ENCODE data around the gene ATP5ME. TPM values are rescaled to one million over a fixed set of nuclear protein-coding genes. Genes with fewer than 3 reads are reported as not detected.
"Not testable (repeated sequence)": the region's sequence is repeated elsewhere in the genome, so short reads cannot be mapped to it uniquely, and the experiment has no call there.

The ATP5ME gene
- total and polyA plus RNA-seq, 7 experiments from 2014 or later, result 115 to 404 (median 125) TPM

DNA sequence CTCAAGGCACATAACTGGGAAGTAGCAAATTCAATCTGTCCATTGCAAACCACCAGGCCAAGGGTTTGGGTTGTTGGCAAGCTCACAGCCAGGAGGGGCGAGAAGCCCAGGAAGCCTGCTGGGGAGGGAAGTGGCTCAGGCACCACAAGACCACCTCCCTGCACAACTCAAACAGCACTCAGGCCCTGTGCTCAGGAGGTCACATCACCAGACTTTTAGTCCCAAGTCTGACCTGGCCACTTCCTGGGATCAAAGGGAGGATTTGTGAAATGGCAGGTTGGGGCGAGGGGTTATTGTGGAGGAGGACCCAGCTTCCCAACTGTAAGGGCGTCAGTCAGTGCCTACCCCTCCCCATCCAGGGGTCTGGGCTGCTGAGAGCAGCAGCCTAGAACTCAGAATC lies 2.3 kb downstream of the ATP5ME start:
- H3K27ac ChIP-seq (ENCODE audit: low read depth, low read length), result no peak overlapping the region
- DNase-seq, result no peak
- no peaks in the 10 kb centered on the region for H3K27me3 ChIP-seq (ENCODE audit: control insufficient read depth in 2 of 2, insufficient read depth in 2 of 2, low read length in 2 of 2)
- peaks cover 6 to 32% (median 7%) of the 10 kb centered on the region in 3 experiments for H3K36me3 ChIP-seq (ENCODE audit: control insufficient read depth in 2 of 3, insufficient read depth in 3 of 3, low read length in 3 of 3)
- peak overlapping the region in 6 of 10 donors; percentile 9 to 92 (median 29) for H3K4me3 Mint-ChIP-seq
- no peak overlapping the region for H3K4me3 ChIP-seq (ENCODE audit: low read length)
- no peaks in the 10 kb centered on the region for H3K9me3 Mint-ChIP-seq
- ChIA-PET POLR2A (interaction anchor here (1.5 kb wide), 1 partner anchor 334 kb away, joined by 4 read pairs; the partner anchor contains the start of gene ZNF141), CTCF (no interaction called here)
- H3K27me3 Mint-ChIP-seq, result no peaks in the 10 kb centered on the region
- peaks cover 7 to 15% (median 8%) of the 10 kb centered on the region in 7 donors for H3K4me1 Mint-ChIP-seq
- no peaks in the 10 kb centered on the region for H3K9me3 ChIP-seq (ENCODE audit: control insufficient read depth in 2 of 3, low read length in 3 of 3)
- H3K27ac Mint-ChIP-seq, result no peak overlapping the region
- peaks cover 7 to 16% of the 10 kb centered on the region in 2 donors for H3K4me1 ChIP-seq (ENCODE audit: control insufficient read depth in 2 of 2, insufficient read depth in 2 of 2, low read length in 2 of 2)
- peaks cover 0 to 14% (median 3%) of the 10 kb centered on the region in 5 donors for H3K36me3 Mint-ChIP-seq
- ATAC-seq, result no peak
- intact Hi-C loops (cut with micrococcal nuclease), result loop anchor here (5.0 to 10.0 kb wide), 2 partner anchors 549 to 673 kb away; partner anchors contain the start of genes ZNF718 (in 2 of the 2) and UVSSA (in 1 of the 2)

- CTCF ChIA-PET; H3K4me3 ChIP-seq (ENCODE audit: low read length); H3K27ac ChIP-seq (ENCODE audit: low read depth, low read length); POLR2A ChIA-PET; DNase-seq; ATAC-seq; H3K4me3 Mint-ChIP-seq; H3K9me3 Mint-ChIP-seq; H3K27me3 ChIP-seq (ENCODE audit: control insufficient read depth in 2 of 2, insufficient read depth in 2 of 2, low read length in 2 of 2); H3K27me3 Mint-ChIP-seq; H3K9me3 ChIP-seq (ENCODE audit: control insufficient read depth in 2 of 3, low read length in 3 of 3): not testable (repeated sequence)
- Mint-ChIP-seq H3K27ac (peak overlapping the region in 1 of 9 donors; percentile 12), H3K4me1 (peaks cover 0 to 15% (median 8%) of the 10 kb centered on the region in 7 donors), H3K36me3 (peaks cover 0 to 14% (median 3%) of the 10 kb centered on the region in 5 donors)
- intact Hi-C loops (cut with micrococcal nuclease), result loop anchor here (5.0 to 10.0 kb wide), 2 partner anchors 548 to 675 kb away; partner anchors contain the start of genes ZNF718 (in 2 of the 2) and UVSSA (in 1 of the 2)
- Histone ChIP-seq H3K36me3 (ENCODE audit: control insufficient read depth in 2 of 3, insufficient read depth in 3 of 3, low read length in 3 of 3) (peaks cover 6 to 32% (median 7%) of the 10 kb centered on the region in 3 experiments), H3K4me1 (ENCODE audit: control insufficient read depth in 2 of 2, insufficient read depth in 2 of 2, low read length in 2 of 2) (peaks cover 7 to 11% of the 10 kb centered on the region in 2 donors)
Measured at GRCh38 chr4:669806-670559, 4.1 kb downstream of the ATP5ME start.

DNA sequence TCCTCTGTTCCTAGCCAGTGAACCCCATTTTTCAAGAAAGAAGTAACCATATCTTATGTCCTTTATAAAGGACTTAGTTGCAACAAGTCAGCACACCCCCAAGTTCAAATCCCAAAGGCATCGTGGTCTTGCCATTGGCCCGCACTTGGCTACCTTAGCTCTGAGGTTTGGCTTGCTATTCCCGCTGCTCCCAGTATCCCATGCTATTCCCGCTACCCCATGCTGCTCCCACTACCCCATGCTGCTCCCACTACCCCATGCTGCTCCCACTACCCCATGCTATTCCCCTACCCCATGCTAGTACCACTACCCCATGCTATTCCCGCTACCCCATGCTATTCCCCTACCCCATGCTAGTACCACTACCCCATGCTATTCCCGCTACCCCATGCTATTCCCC lies 5.9 kb downstream of the ATP5ME start:
- peaks cover 4 to 20% (median 13%) of the 10 kb centered on the region in 7 donors for H3K4me1 Mint-ChIP-seq
- ATAC-seq; H3K27ac ChIP-seq (ENCODE audit: low read depth, low read length); H3K27me3 Mint-ChIP-seq; intact Hi-C loops (cut with micrococcal nuclease); H3K4me3 ChIP-seq (ENCODE audit: low read length); H3K9me3 Mint-ChIP-seq; H3K4me1 ChIP-seq (ENCODE audit: control insufficient read depth in 2 of 2, insufficient read depth in 2 of 2, low read length in 2 of 2); DNase-seq; POLR2A ChIA-PET; H3K27ac Mint-ChIP-seq; H3K4me3 Mint-ChIP-seq; CTCF ChIA-PET; H3K27me3 ChIP-seq (ENCODE audit: control insufficient read depth in 2 of 2, insufficient read depth in 2 of 2, low read length in 2 of 2); H3K9me3 ChIP-seq (ENCODE audit: control insufficient read depth in 2 of 3, low read length in 3 of 3): not testable (repeated sequence)
- peaks cover 0 to 13% (median 2%) of the 10 kb centered on the region in 5 donors for H3K36me3 Mint-ChIP-seq
- peaks cover 6 to 28% (median 7%) of the 10 kb centered on the region in 3 experiments for H3K36me3 ChIP-seq (ENCODE audit: control insufficient read depth in 2 of 3, insufficient read depth in 3 of 3, low read length in 3 of 3)

DNA sequence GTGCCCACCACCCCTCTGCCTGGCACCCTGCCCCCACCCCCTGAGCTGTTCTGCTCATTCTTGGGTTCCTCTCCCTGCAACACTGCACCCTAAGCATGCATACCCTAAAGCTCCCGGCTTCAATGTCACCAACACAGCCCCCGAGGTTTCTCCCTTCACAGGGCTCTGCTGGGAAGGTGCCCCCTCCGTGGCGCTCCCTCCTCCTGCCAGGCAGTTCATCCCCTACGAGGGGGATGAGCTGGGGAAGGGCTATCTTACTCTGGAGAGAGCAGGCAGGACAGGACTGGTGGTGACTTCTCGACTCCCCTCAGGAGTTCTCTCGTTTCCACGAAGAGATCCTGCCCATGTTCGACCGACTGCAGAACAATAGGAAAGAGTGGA lies 6.5 kb downstream of the ATP5ME start:
- H3K27ac ChIP-seq (ENCODE audit: low read depth, low read length), result no peak overlapping the region
- no peak for DNase-seq
- H3K27me3 ChIP-seq (ENCODE audit: control insufficient read depth in 2 of 2, insufficient read depth in 2 of 2, low read length in 2 of 2), result no peaks in the 10 kb centered on the region
- H3K4me3 ChIP-seq (ENCODE audit: low read length), result no peak overlapping the region
- H3K4me1 ChIP-seq (ENCODE audit: control insufficient read depth in 2 of 2, insufficient read depth in 2 of 2, low read length in 2 of 2), result peaks cover 4 to 5% of the 10 kb centered on the region in 2 donors
- Mint-ChIP-seq H3K4me3 (no peak overlapping the region), H3K9me3 (no peaks in the 10 kb centered on the region), H3K27ac (peak overlapping the region in 2 of 9 donors; percentile 31 to 55), H3K36me3 (peaks cover 0 to 11% (median 0%) of the 10 kb centered on the region in 5 donors), H3K4me1 (peaks cover 3 to 17% (median 9%) of the 10 kb centered on the region in 7 donors), H3K27me3 (no peaks in the 10 kb centered on the region)
- intact Hi-C loops (cut with micrococcal nuclease), result no loop called here
- no peak for ATAC-seq
- POLR2A ChIA-PET, result interaction anchor here (0.5 kb wide), 1 partner anchor 107 kb away, joined by 6 read pairs; no protein-coding TSS in a partner anchor
- peaks cover 6 to 23% (median 7%) of the 10 kb centered on the region in 3 experiments for H3K36me3 ChIP-seq (ENCODE audit: control insufficient read depth in 2 of 3, insufficient read depth in 3 of 3, low read length in 3 of 3)
- H3K9me3 ChIP-seq (ENCODE audit: control insufficient read depth in 2 of 3, low read length in 3 of 3), result no peaks in the 10 kb centered on the region
- CTCF ChIA-PET, result no interaction called here

DNA sequence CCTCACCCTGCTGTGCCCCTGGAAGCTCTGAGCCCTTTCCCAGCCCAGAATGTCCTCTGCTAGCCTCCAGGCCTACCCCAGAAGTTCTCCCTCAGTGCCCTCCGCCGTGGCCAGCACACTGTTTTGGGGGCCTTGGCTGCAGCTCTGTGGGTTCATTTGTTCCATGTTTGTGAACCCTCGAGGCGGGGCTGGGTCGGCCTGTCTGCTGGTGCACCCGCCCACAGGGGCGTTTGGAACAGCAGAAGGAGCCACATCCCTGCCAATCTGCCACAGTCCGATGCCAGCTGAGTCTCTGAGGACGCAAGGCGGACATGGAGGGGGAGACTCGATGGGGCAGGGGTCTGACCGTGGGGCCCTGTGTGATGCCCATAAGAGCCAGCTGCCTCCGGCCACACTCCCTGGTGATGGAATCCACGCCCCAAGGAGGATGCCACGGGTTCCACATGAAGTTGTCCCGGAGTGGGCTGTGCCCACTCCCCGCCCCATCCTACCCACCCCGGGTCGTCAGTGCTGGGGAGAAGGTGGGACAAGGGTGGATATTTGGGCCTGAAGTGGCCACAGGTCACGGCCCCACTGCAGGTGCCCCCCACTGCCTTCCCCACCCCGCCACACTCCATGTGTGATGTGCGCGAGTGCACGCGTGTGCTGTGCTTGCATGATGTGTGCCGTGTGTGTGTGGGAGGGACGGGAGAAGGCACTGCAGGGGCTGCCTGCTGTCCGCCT lies 7.1 kb downstream of the ATP5ME start:
- POLR2A ChIA-PET, result interaction anchor here (0.5 to 6.0 kb wide), 2 partner anchors 7 to 107 kb away, joined by 6 to 46 read pairs; partner anchors contain the start of genes ATP5ME and MYL5
- peak overlapping the region in 1 of 10 donors; percentile 65 for H3K4me3 Mint-ChIP-seq

GRCh38 chr4:666436-666810 lies 7.7 kb downstream of the ATP5ME start:
- Histone ChIP-seq H3K9me3 (ENCODE audit: control insufficient read depth in 2 of 3, low read length in 3 of 3) (no peaks in the 10 kb centered on the region), H3K27ac (ENCODE audit: low read depth, low read length) (no peak overlapping the region), H3K4me3 (ENCODE audit: low read length) (no peak overlapping the region), H3K36me3 (ENCODE audit: control insufficient read depth in 2 of 3, insufficient read depth in 3 of 3, low read length in 3 of 3) (peaks cover 0 to 12% (median 0%) of the 10 kb centered on the region in 3 experiments), H3K4me1 (ENCODE audit: control insufficient read depth in 2 of 2, insufficient read depth in 2 of 2, low read length in 2 of 2) (peaks cover 4 to 5% of the 10 kb centered on the region in 2 donors), H3K27me3 (ENCODE audit: control insufficient read depth in 2 of 2, insufficient read depth in 2 of 2, low read length in 2 of 2) (no peaks in the 10 kb centered on the region)
- Mint-ChIP-seq H3K9me3 (no peaks in the 10 kb centered on the region), H3K4me3 (peak overlapping the region in 1 of 10 donors; percentile 65), H3K36me3 (peaks cover 0 to 10% (median 0%) of the 10 kb centered on the region in 5 donors), H3K27me3 (no peaks in the 10 kb centered on the region), H3K4me1 (peaks cover 3 to 25% (median 9%) of the 10 kb centered on the region in 7 donors), H3K27ac (no peak overlapping the region)
- intact Hi-C loops (cut with micrococcal nuclease), result no loop called here
- ChIA-PET POLR2A (interaction anchor here (6.0 kb wide), 1 partner anchor 7 kb away, joined by 46 read pairs; the partner anchor contains the start of genes ATP5ME and MYL5), CTCF (no interaction called here)
- ATAC-seq (no peak), DNase-seq (no peak)

More for the DNA sequence above, 7.1 kb downstream of the ATP5ME start:
- H3K27me3 ChIP-seq (ENCODE audit: control insufficient read depth in 2 of 2, insufficient read depth in 2 of 2, low read length in 2 of 2), result no peaks in the 10 kb centered on the region
- no peaks in the 10 kb centered on the region for H3K9me3 Mint-ChIP-seq
- H3K27ac ChIP-seq (ENCODE audit: low read depth, low read length), result no peak overlapping the region
- intact Hi-C loops (cut with micrococcal nuclease), result no loop called here
- DNase-seq, result no peak
- peaks cover 3 to 22% (median 9%) of the 10 kb centered on the region in 7 donors for H3K4me1 Mint-ChIP-seq
- H3K27me3 Mint-ChIP-seq, result no peaks in the 10 kb centered on the region
- H3K27ac Mint-ChIP-seq, result no peak overlapping the region
- H3K36me3 ChIP-seq (ENCODE audit: control insufficient read depth in 2 of 3, insufficient read depth in 3 of 3, low read length in 3 of 3), result peaks cover 2 to 17% (median 5%) of the 10 kb centered on the region in 3 experiments
- no peak overlapping the region for H3K4me3 ChIP-seq (ENCODE audit: low read length)
- H3K4me1 ChIP-seq (ENCODE audit: control insufficient read depth in 2 of 2, insufficient read depth in 2 of 2, low read length in 2 of 2), result peaks cover 4 to 5% of the 10 kb centered on the region in 2 donors
- H3K36me3 Mint-ChIP-seq, result peaks cover 0 to 9% (median 0%) of the 10 kb centered on the region in 5 donors
- ATAC-seq, result no peak
- no peaks in the 10 kb centered on the region for H3K9me3 ChIP-seq (ENCODE audit: control insufficient read depth in 2 of 3, low read length in 3 of 3)
- CTCF ChIA-PET, result no interaction called here

Measured in naive thymus-derived CD4-positive, alpha-beta T cell (primary cell).